ENCODE data around the gene CMTM3. TPM values are rescaled to one million over a fixed set of nuclear protein-coding genes. Genes with fewer than 3 reads are reported as not detected.

The CMTM3 gene
- total RNA-seq, 1 experiment from 2014 or later: 39.2 TPM

- H2BK120ac ChIP-seq (ENCODE audit: low read depth, low read length, poor library complexity, severe bottlenecking): no peak overlapping the region
- H3K79me1 ChIP-seq (ENCODE audit: insufficient read depth, low read depth, low read length, poor library complexity, severe bottlenecking): no peaks in the 10 kb centered on the region
- no peak overlapping the region for H2BK5ac ChIP-seq (ENCODE audit: insufficient read length, low read length)
- H3K4me3 Mint-ChIP-seq: no peak overlapping the region
- no peaks in the 10 kb centered on the region for H3K36me3 Mint-ChIP-seq (ENCODE audit: insufficient read depth in 1 of 3, low read depth in 3 of 3)
- H3K4me1 ChIP-seq (ENCODE audit: insufficient read depth, low read length): no peaks in the 10 kb centered on the region
- H3K27ac ChIP-seq (ENCODE audit: insufficient read length, low read depth, low read length): no peak overlapping the region
- no CpG with 5 or more reads among the region's 4 CpGs for WGBS (ENCODE audit: extremely low coverage, insufficient read length, low lambda C conversion rate)
- H3T11ph ChIP-seq (ENCODE audit: low read length): no peak overlapping the region
- no peak for DNase-seq
- no peaks in the 10 kb centered on the region for H3K79me2 ChIP-seq (ENCODE audit: insufficient read depth, low read length)
- H3K14ac ChIP-seq (ENCODE audit: insufficient read depth, low read length): no peak overlapping the region
- no peak overlapping the region for H2AK5ac ChIP-seq (ENCODE audit: insufficient read length, low read length)
- no peaks in the 10 kb centered on the region for H4K20me1 ChIP-seq (ENCODE audit: control insufficient read depth, insufficient read depth, insufficient read length)
- H3K18ac ChIP-seq (ENCODE audit: insufficient read length, low read depth, low read length): no peak overlapping the region
- no peak overlapping the region for H4K5ac ChIP-seq (ENCODE audit: insufficient read length, low read depth, low read length)
- H2BK12ac ChIP-seq (ENCODE audit: insufficient read length, low read depth, low read length): no peak overlapping the region
- H4K91ac ChIP-seq (ENCODE audit: insufficient read length, low read depth, low read length): no peak overlapping the region
- H2AFZ ChIP-seq (ENCODE audit: low read length): no peak overlapping the region
- no peaks in the 10 kb centered on the region for H3K9me3 ChIP-seq (ENCODE audit: control insufficient read depth, low read depth, low read length)
- TF ChIP-seq, protein P1, sequence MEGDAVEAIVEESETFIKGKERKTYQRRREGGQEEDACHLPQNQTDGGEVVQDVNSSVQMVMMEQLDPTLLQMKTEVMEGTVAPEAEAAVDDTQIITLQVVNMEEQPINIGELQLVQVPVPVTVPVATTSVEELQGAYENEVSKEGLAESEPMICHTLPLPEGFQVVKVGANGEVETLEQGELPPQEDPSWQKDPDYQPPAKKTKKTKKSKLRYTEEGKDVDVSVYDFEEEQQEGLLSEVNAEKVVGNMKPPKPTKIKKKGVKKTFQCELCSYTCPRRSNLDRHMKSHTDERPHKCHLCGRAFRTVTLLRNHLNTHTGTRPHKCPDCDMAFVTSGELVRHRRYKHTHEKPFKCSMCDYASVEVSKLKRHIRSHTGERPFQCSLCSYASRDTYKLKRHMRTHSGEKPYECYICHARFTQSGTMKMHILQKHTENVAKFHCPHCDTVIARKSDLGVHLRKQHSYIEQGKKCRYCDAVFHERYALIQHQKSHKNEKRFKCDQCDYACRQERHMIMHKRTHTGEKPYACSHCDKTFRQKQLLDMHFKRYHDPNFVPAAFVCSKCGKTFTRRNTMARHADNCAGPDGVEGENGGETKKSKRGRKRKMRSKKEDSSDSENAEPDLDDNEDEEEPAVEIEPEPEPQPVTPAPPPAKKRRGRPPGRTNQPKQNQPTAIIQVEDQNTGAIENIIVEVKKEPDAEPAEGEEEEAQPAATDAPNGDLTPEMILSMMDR (conservative IDR thresholded peaks at IDR 0.05): no peak
- H3K56ac ChIP-seq (ENCODE audit: insufficient read length, low read depth, low read length): no peak overlapping the region
- H3K27me3 Mint-ChIP-seq (ENCODE audit: low read depth): peaks cover 7% of the 10 kb centered on the region
- H3K9me3 Mint-ChIP-seq: no peaks in the 10 kb centered on the region
- peaks cover 6 to 9% of the 10 kb centered on the region in 2 experiments for H3K4me1 Mint-ChIP-seq
- no peak overlapping the region for H4K8ac ChIP-seq (replicated peaks; ENCODE audit: insufficient read length, low read depth, low read length)
- no peaks in the 10 kb centered on the region for H3K27me3 ChIP-seq (ENCODE audit: insufficient read depth, low read length)
- no peak overlapping the region for H3K9ac ChIP-seq (ENCODE audit: extremely low read depth, insufficient read length, low read length)
- H3K23ac ChIP-seq (ENCODE audit: insufficient read length, low read depth, low read length): no peak overlapping the region
- H2BK15ac ChIP-seq (ENCODE audit: low read depth, low read length): no peak overlapping the region
- H3K4ac ChIP-seq (ENCODE audit: low read depth, low read length): no peak overlapping the region
- no peak overlapping the region for H3K27ac Mint-ChIP-seq
- no peak overlapping the region for H2BK20ac ChIP-seq (ENCODE audit: low read depth, low read length, poor library complexity, severe bottlenecking)
- H3K4me2 ChIP-seq (ENCODE audit: insufficient read depth, insufficient read length, low read length): no peak overlapping the region
- H3K23me2 ChIP-seq (ENCODE audit: insufficient read length, low read depth, low read length, poor library complexity, severe bottlenecking): peaks cover 7% of the 10 kb centered on the region
Observed at GRCh38 chr16:66599726-66600125, 4.8 kb upstream of the CMTM3 start.
